Dendritic cell treated with granulocyte-macrophage colony-stimulating factor and Interleukin-4, amounts not matched to agents 40 ng/mL and 50 ng/mL, for 4 days (primary cell): Measurements from ENCODE around the gene CDC42BPA.

Experiments used
- H3K27ac Mint-ChIP-seq: one replicate; pipeline ENCODE4 v1.8.0; 2022; ENCODE audit warnings: mild to moderate bottlenecking, mixed read lengths
- H3K27me3 Mint-ChIP-seq: one replicate; pipeline ENCODE4 v1.8.0; 2022; ENCODE audit warnings: mild to moderate bottlenecking, mixed read lengths
- H3K36me3 Mint-ChIP-seq: one replicate; pipeline ENCODE4 v1.8.0; 2022; ENCODE audit warnings: low read depth, mixed read lengths
- H3K4me1 Mint-ChIP-seq: one replicate; pipeline ENCODE4 v1.8.0; 2022; ENCODE audit warnings: low read depth, mixed read lengths
- H3K4me3 Mint-ChIP-seq: one replicate; pipeline ENCODE4 v1.8.0; 2022; ENCODE audit warnings: mild to moderate bottlenecking, moderate library complexity, mixed read lengths
- H3K9me3 Mint-ChIP-seq: one replicate; pipeline ENCODE4 v1.8.0; 2022; ENCODE audit warnings: mixed read lengths
- intact Hi-C: fragments of 100-400 bp; cut with micrococcal nuclease; formaldehyde crosslinking; loops from one replicate; pipeline ENCODE4 v1.15.0; 2022

CDC42BPA gene

DNA sequence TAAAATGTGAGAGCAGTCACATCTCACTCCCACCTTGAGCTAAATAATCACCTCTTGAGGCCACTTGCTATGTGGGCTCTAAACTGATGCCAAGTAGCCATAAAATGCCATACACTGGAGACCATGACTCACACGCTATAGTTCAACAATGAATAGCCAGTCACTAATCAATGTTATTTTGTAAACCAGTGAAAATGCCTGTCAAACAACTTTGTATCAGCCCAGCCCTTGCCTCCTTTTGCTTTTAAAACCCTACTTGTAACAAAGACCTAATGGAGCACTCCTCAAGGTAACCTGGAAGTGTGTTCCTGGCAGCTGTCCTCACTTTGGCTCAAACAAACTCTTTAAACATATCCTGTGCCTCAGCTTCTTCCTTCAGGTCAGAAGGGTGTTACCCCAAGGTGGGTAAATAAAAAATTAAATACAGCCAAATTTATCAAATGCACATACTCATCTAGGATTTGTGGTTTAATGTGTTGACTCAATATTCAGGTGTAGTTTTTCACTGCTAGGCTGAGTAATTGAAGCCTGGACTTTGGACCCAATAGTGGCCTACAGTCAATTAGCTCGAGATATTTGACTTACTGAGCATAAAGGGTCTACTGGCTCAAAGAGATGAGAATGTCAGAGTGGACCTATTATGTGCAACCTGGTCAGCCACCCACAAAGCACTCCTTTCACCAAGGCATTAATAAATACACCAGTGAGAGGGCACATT lies 223.9 kb downstream of the CDC42BPA start:
- H3K4me3 Mint-ChIP-seq = no peak overlapping the region
- no peaks in the 10 kb centered on the region for H3K4me1 Mint-ChIP-seq
- H3K9me3 Mint-ChIP-seq = no peaks in the 10 kb centered on the region
- intact Hi-C loops = no loop called here
- no peaks in the 10 kb centered on the region for H3K36me3 Mint-ChIP-seq
- no peaks in the 10 kb centered on the region for H3K27me3 Mint-ChIP-seq
- no peak overlapping the region for H3K27ac Mint-ChIP-seq

DNA sequence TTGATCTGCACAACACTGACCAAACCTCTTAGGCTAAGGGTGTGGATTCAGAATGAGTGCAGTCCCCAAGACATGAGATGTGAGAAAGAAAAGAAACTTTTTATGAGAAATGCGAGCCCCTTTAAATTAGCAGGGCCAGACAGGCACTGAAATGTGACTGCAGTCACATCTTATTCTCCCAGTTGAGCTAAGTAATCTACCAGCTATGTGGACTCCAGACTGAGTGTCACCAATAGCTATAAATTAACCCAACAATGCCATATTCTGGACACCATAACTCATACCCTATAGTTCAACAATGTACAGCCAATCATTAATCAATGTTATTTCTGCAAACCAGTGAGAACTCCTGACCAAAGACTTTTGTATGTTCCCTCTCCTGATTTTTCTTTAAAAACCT lies 225.0 kb downstream of the CDC42BPA start:
- Mint-ChIP-seq H3K36me3 (no peaks in the 10 kb centered on the region), H3K4me3 (no peak overlapping the region), H3K9me3 (no peaks in the 10 kb centered on the region), H3K27ac (no peak overlapping the region), H3K27me3 (no peaks in the 10 kb centered on the region), H3K4me1 (no peaks in the 10 kb centered on the region)
- intact Hi-C loops = no loop called here

DNA sequence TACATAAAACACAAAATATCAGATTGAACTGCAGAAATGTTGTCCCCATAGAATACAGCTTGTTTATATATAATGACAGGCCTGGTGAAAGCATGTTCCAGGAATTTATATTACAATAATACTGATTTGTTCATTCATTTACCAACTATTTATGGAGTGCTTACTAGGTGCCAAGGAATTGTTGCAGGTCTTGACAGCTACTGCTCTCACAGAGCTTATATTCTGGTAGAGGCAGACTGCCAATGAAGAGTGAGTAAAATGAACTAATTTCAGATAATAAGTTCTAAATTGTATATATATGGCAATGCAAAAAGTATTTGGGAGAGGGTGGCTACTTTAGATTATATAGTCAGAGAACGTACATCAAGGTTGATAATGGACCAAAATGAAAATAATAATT lies 226.2 kb downstream of the CDC42BPA start:
- no peaks in the 10 kb centered on the region for H3K27me3 Mint-ChIP-seq
- H3K4me3 Mint-ChIP-seq = no peak overlapping the region

DNA sequence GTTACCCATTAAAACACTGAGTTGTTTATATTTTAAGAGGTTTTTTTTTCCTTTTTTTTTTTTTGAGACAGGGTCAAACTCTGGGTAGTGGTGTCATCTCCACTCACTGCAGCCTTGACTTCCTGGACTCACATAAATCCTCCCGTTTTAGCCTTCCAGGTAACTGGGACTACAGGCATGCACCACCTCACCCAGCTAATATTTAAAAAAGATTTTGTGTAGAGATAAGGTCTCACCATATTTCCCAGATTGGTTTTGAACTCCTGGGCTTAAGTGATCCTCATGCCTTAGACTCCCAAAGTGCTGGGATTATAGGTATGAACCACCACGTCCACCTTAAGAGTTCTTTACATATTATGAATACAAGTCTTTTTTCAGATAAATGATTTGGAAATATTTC lies 231.7 kb downstream of the CDC42BPA start:
- no peak overlapping the region for H3K27ac Mint-ChIP-seq
- no peaks in the 10 kb centered on the region for H3K27me3 Mint-ChIP-seq
- peaks cover 15% of the 10 kb centered on the region for H3K9me3 Mint-ChIP-seq
- peaks cover 6% of the 10 kb centered on the region for H3K36me3 Mint-ChIP-seq
- intact Hi-C loops = no loop called here
- H3K4me1 Mint-ChIP-seq = no peaks in the 10 kb centered on the region
- no peak overlapping the region for H3K4me3 Mint-ChIP-seq

More for the DNA sequence above, 226.2 kb downstream of the CDC42BPA start:
- Mint-ChIP-seq H3K9me3 (no peaks in the 10 kb centered on the region), H3K4me1 (no peaks in the 10 kb centered on the region), H3K36me3 (no peaks in the 10 kb centered on the region), H3K27ac (no peak overlapping the region)
- intact Hi-C loops = no loop called here

- H3K27ac Mint-ChIP-seq = no peak overlapping the region
- H3K4me3 Mint-ChIP-seq = no peak overlapping the region
- intact Hi-C loops = no loop called here
- peaks cover 15% of the 10 kb centered on the region for H3K9me3 Mint-ChIP-seq
- no peaks in the 10 kb centered on the region for H3K4me1 Mint-ChIP-seq
- H3K27me3 Mint-ChIP-seq = no peaks in the 10 kb centered on the region
- peaks cover 6% of the 10 kb centered on the region for H3K36me3 Mint-ChIP-seq
Observed at GRCh38 chr1:227082999-227083746, 235.1 kb downstream of the CDC42BPA start.

DNA sequence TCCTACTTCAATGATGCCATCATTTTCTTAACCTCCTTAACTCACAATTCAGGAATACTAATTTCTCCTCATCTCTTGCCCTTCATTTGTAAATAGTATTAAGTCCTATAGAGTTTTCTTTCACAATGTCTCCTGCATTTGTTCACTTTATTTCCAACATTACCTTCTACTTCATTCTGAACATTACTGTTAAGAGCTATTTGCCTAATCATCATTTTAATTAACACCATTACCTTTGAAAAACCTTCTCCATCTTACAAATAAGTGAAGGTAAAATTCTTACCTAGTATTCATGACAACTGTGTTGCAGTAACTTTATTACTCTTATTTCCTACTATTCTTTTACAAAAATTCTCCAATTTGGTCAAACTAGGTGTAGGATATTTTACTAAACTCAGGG lies 240.5 kb downstream of the CDC42BPA start:
- no peaks in the 10 kb centered on the region for H3K27me3 Mint-ChIP-seq
- no peaks in the 10 kb centered on the region for H3K36me3 Mint-ChIP-seq
- H3K27ac Mint-ChIP-seq = no peak overlapping the region
- peaks cover 4% of the 10 kb centered on the region for H3K9me3 Mint-ChIP-seq
- H3K4me3 Mint-ChIP-seq = no peak overlapping the region
- no peaks in the 10 kb centered on the region for H3K4me1 Mint-ChIP-seq
- intact Hi-C loops = no loop called here

DNA sequence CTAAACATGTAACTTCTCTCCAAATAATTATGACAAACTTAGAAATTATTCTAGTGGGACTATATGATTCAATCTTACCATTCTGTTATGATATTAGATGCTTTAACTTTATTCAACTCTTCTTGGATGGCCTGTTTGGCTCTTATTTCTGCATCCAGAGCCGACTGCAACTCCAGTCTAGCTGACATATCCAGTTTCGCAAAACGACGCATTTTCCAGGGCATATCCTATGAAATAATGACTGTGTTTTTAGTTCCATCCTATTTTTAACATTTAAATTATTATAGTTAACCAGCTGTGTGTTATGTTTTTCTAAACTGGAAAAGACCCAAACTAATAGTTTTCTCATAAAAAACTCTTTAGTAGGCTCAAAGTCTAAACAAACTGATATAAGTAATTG lies 244.5 kb downstream of the CDC42BPA start:
- Mint-ChIP-seq H3K27ac (no peak overlapping the region), H3K36me3 (no peaks in the 10 kb centered on the region), H3K27me3 (no peaks in the 10 kb centered on the region), H3K4me3 (no peak overlapping the region), H3K9me3 (no peaks in the 10 kb centered on the region), H3K4me1 (no peaks in the 10 kb centered on the region)
- intact Hi-C loops = no loop called here

- intact Hi-C loops = no loop called here
- H3K36me3 Mint-ChIP-seq = no peaks in the 10 kb centered on the region
- no peak overlapping the region for H3K27ac Mint-ChIP-seq
- H3K27me3 Mint-ChIP-seq = no peaks in the 10 kb centered on the region
- H3K4me1 Mint-ChIP-seq = no peaks in the 10 kb centered on the region
- no peak overlapping the region for H3K4me3 Mint-ChIP-seq
- H3K9me3 Mint-ChIP-seq = no peaks in the 10 kb centered on the region
Observed at GRCh38 chr1:227072991-227073390, 245.3 kb downstream of the CDC42BPA start.

DNA sequence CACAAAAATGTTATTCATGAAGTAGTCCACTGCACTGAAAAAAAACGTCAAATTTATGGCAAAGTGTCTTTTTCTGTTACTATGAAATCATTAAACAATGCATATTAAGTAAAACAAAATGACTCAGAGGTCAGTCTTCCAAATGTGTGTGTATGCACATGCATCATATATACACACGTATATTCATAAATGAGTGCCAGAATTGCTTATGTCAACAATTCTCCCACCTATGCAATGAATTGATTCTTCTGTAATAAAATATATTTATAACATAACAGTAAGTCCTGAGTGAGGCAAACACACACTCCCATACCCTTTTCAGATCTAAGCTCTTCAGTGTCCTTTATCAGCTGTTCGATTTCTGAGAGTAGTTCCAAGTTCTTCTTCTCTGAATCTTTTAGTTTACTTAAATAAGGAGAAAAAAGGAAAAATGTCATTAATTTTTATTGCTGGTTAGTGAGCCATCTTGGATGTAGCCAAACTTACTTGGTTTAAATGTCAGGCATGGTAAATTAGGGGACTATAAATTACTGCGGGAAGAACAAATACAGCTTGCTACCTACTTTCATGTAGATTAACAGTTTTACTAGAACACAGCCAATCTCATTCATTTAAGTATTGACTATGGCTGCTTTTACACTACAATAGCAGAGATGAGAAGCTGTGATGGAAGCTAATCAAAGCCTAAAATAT lies 246.3 kb downstream of the CDC42BPA start:
- Mint-ChIP-seq H3K36me3 (no peaks in the 10 kb centered on the region), H3K9me3 (no peaks in the 10 kb centered on the region), H3K4me3 (no peak overlapping the region), H3K27ac (no peak overlapping the region), H3K4me1 (no peaks in the 10 kb centered on the region), H3K27me3 (no peaks in the 10 kb centered on the region)
- intact Hi-C loops = no loop called here

GRCh38 chr1:227070638-227071285 lies 247.5 kb downstream of the CDC42BPA start:
- Mint-ChIP-seq H3K9me3 (no peaks in the 10 kb centered on the region), H3K36me3 (no peaks in the 10 kb centered on the region), H3K4me3 (no peak overlapping the region), H3K4me1 (no peaks in the 10 kb centered on the region), H3K27me3 (no peaks in the 10 kb centered on the region), H3K27ac (no peak overlapping the region)
- intact Hi-C loops = no loop called here

GRCh38 chr1:227069490-227069889 lies 248.8 kb downstream of the CDC42BPA start:
- Mint-ChIP-seq H3K36me3 (no peaks in the 10 kb centered on the region), H3K9me3 (no peaks in the 10 kb centered on the region), H3K4me3 (no peak overlapping the region), H3K4me1 (no peaks in the 10 kb centered on the region), H3K27ac (no peak overlapping the region), H3K27me3 (no peaks in the 10 kb centered on the region)
- intact Hi-C loops = no loop called here

GRCh38 chr1:227068883-227069282 lies 249.4 kb downstream of the CDC42BPA start:
- Mint-ChIP-seq H3K9me3 (no peaks in the 10 kb centered on the region), H3K27me3 (no peaks in the 10 kb centered on the region), H3K36me3 (no peaks in the 10 kb centered on the region), H3K4me1 (no peaks in the 10 kb centered on the region), H3K4me3 (no peak overlapping the region), H3K27ac (no peak overlapping the region)
- intact Hi-C loops = no loop called here

DNA sequence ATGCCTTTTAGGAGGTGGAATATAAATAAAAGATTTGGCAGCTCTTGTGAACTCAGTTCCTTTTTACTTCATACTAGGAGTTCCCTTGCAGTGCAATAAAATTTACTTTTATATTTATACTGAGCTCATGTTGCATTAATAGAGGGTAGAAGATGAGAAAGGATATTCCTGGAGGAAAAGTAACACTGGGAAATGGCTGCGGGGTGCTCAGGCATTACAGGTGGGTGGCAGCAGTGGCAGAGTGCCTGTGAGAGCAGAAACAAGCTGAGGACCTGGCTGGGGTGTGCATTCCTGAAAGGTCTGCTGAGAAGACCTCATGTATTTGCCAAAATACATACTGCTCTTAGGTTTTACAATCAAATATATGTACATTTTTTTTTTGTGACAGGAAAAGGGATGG lies 251.3 kb downstream of the CDC42BPA start:
- intact Hi-C loops = no loop called here
- Mint-ChIP-seq H3K9me3 (no peaks in the 10 kb centered on the region), H3K27me3 (no peaks in the 10 kb centered on the region), H3K36me3 (no peaks in the 10 kb centered on the region), H3K4me1 (no peaks in the 10 kb centered on the region), H3K4me3 (no peak overlapping the region), H3K27ac (no peak overlapping the region)

DNA sequence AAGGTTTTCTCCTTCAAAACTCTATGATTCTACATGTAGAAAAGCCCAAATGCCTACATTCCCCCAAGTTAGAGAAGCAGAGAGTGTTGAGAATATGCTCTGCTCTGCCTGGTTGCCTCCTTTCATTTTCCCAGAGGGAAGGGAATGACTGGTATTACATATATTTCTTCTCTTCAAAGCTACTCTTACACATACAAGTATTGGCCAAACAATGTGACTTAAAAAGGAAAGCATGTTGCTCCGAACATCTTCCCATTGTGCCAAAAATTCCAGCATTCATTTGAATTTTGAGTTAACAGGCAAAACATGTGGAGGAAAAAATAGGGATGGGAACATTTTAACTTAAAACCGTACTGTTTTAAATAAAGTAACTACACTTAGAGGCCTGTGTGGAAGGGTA lies 253.0 kb downstream of the CDC42BPA start:
- Mint-ChIP-seq H3K36me3 (no peaks in the 10 kb centered on the region), H3K4me1 (no peaks in the 10 kb centered on the region), H3K9me3 (peaks cover 5% of the 10 kb centered on the region), H3K27me3 (no peaks in the 10 kb centered on the region), H3K4me3 (no peak overlapping the region), H3K27ac (no peak overlapping the region)
- intact Hi-C loops = no loop called here
